Measurements from ENCODE around the gene PSME4. TPM values are rescaled to one million over a fixed set of nuclear protein-coding genes. Genes with fewer than 3 reads are reported as not detected.

PSME4 gene
- total RNA-seq, 4 donors from 2014 or later, result 144 to 247 (median 162) TPM

DNA sequence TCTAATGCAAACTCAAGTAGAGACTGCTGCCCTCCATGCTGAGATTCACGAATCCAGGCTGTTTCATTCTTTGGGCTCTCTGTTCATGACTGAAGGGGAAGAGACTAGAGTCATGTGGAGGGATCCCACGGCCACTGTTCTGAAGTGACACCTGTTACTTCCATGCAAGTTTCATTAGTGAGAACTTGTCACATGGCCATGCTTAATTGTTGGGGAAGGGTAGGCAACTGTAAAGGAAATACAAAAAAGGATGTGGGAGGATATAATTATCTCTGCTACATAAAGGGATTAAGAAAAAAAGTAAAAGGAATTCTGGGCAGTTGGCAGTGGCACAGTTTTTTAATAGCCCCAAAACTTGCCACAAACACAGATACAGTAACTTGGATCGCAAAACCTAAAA lies 28.0 kb upstream of the PSME4 start:
- no peak overlapping the region for H3K27ac ChIP-seq

DNA sequence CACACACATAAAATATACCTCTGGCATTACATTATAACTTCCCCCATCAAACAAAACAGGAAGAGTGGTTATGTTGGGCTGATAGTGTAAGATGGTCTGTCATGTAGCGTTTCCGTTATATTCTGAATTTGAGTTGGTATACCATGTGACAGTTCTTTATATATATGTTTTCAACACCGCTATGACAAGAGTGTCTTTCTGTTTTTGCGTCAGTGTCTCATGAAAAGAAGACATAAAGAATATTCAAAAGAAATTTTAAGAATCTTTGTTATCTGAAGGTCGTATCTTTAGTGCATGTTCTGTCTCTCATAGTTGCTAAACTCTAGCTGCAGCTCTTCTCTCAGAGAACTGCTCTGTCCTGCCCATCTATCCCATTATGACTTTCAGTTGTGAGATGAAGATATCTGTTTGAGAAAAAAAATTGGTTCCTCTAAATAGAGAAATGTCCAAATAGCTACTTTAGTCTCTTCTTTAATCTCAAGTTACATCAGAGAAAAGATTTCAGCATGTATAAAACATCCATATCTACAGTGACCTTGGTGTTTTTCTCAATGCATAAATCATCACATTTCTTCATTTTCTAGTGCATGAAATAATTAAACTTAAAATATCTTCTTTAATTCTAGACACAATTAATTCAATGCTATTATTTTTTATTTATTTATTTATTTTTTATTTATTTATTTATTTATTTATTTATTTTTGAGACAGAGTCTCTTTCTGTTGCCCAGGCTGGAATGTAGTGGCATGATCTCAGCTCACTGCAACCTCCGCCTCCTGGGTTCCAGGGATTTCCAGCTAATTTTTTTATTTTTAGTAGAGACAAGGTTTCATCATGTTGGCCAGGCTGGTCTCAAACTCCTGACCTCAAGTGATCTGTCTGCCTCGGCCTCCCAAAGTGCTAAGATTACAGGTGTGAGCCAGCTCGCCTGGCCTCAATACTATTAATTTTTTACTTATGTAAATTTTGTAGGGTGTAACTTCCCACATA lies 24.3 kb upstream of the PSME4 start:
- intact Hi-C loops (cut with DNase I; ENCODE audit: low total_unique reads) (no loop called here), in situ Hi-C loops (cut with MboI; ENCODE audit: low sequenced_read_pairs in 4 of 4) (no loop called here)
- no peaks in the 10 kb centered on the region for H3K36me3 ChIP-seq
- no peak for DNase-seq
- no peak for ATAC-seq
- H3K4me1 ChIP-seq, result peaks cover 8 to 10% of the 10 kb centered on the region in 2 donors
- no peak overlapping the region for H3K27ac ChIP-seq
- TF ChIP-seq, protein P1, sequence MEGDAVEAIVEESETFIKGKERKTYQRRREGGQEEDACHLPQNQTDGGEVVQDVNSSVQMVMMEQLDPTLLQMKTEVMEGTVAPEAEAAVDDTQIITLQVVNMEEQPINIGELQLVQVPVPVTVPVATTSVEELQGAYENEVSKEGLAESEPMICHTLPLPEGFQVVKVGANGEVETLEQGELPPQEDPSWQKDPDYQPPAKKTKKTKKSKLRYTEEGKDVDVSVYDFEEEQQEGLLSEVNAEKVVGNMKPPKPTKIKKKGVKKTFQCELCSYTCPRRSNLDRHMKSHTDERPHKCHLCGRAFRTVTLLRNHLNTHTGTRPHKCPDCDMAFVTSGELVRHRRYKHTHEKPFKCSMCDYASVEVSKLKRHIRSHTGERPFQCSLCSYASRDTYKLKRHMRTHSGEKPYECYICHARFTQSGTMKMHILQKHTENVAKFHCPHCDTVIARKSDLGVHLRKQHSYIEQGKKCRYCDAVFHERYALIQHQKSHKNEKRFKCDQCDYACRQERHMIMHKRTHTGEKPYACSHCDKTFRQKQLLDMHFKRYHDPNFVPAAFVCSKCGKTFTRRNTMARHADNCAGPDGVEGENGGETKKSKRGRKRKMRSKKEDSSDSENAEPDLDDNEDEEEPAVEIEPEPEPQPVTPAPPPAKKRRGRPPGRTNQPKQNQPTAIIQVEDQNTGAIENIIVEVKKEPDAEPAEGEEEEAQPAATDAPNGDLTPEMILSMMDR (IDR thresholded peaks at IDR 0.05 in 4 of 5, conservative IDR thresholded peaks at IDR 0.05 in 1 of 5), result no peak
- no peaks in the 10 kb centered on the region for H3K27me3 ChIP-seq
- H3K4me3 ChIP-seq, result no peak overlapping the region
- H3K9me3 ChIP-seq, result no peaks in the 10 kb centered on the region

More for the DNA sequence above, 28.0 kb upstream of the PSME4 start:
- H3K4me1 ChIP-seq, result peaks cover 8 to 9% of the 10 kb centered on the region in 2 donors
- in situ Hi-C loops (cut with MboI; ENCODE audit: low sequenced_read_pairs in 4 of 4) (no loop called here), intact Hi-C loops (cut with DNase I; ENCODE audit: low total_unique reads) (no loop called here)
- no peaks in the 10 kb centered on the region for H3K9me3 ChIP-seq
- no peak overlapping the region for H3K4me3 ChIP-seq
- no peak for ATAC-seq
- no peaks in the 10 kb centered on the region for H3K36me3 ChIP-seq
- no peak for DNase-seq
- H3K27me3 ChIP-seq, result no peaks in the 10 kb centered on the region
- TF ChIP-seq, protein P1 (IDR thresholded peaks at IDR 0.05 in 4 of 5, conservative IDR thresholded peaks at IDR 0.05 in 1 of 5), result no peak
- no peak for TF ChIP-seq POLR2A (IDR thresholded peaks at IDR 0.05)

DNA sequence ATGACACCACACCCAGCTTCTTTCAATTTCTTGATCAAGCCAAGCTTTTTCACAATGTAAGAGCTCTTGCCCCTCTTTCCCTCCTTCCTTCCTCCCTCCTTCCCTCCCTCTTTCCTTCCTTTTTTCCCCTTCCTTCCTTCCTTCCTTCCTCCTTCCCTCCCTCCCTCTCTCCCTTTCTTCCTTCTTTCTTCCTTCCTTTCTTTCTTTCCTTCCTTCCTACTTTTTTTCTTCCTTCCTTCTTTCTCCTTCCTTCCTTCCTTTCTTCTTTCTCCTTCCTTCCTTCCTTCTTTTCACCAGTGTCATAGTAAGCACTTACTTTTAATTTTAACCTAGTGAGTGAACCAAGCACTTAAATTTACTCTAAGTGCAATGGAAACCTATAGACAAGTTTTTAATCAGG lies 21.2 kb upstream of the PSME4 start:
- in situ Hi-C loops (cut with MboI; ENCODE audit: low sequenced_read_pairs in 4 of 4), result no loop called here
- DNase-seq, result no peak
- Histone ChIP-seq H3K4me1 (peaks cover 32 to 38% of the 10 kb centered on the region in 2 donors), H3K9me3 (no peaks in the 10 kb centered on the region), H3K27ac (no peak overlapping the region), H3K36me3 (no peaks in the 10 kb centered on the region), H3K4me3 (no peak overlapping the region), H3K27me3 (no peaks in the 10 kb centered on the region)
- ATAC-seq, result no peak
- intact Hi-C loops (cut with DNase I; ENCODE audit: low total_unique reads), result no loop called here
- no peak for TF ChIP-seq POLR2A (IDR thresholded peaks at IDR 0.05)
- TF ChIP-seq, protein P1 (IDR thresholded peaks at IDR 0.05 in 4 of 5, conservative IDR thresholded peaks at IDR 0.05 in 1 of 5), result no peak

DNA sequence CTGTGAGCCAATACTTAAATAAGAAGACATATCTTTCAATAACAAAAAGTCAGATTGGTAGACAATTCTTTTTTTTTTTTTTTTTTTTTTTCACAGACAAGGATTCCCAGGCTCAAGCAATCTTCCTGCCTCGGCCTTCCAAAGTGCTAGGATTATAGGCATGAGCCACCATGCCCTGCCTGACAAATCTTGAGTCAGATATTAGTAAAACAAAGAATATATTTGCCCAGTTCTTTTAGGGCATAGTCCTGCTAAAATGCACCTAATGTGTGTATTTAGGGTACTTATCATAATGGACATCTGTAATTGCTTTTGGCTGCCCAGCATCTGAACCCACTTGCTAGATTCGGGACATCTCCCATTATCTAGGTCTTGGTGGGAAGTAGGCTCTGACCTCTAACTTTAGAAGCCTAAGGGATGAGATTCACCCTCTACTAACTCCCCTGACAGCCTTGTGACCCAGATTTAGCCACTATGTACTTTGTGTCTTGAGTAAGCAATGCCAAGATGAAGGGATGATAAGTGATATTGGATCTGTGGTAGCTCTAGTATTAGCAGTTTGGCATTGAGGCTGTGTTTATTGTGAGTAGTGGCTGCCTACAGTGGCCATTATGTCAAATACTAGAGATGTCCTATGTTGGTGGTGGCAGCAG lies 18.5 kb upstream of the PSME4 start:
- DNase-seq (peak in 1 of 2 donors; percentile 38), ATAC-seq (peak; percentile 93 to 97)
- no peak for TF ChIP-seq POLR2A (IDR thresholded peaks at IDR 0.05)
- TF ChIP-seq, protein P1 (IDR thresholded peaks at IDR 0.05 in 4 of 5, conservative IDR thresholded peaks at IDR 0.05 in 1 of 5), result no peak
- no peaks in the 10 kb centered on the region for H3K9me3 ChIP-seq
- H3K4me3 ChIP-seq, result no peak overlapping the region
- peaks cover 39 to 43% of the 10 kb centered on the region in 2 donors for H3K4me1 ChIP-seq
- intact Hi-C loops (cut with DNase I; ENCODE audit: low total_unique reads) (no loop called here), in situ Hi-C loops (cut with MboI; ENCODE audit: low sequenced_read_pairs in 4 of 4) (no loop called here)
- H3K27me3 ChIP-seq, result no peaks in the 10 kb centered on the region
- H3K36me3 ChIP-seq, result no peaks in the 10 kb centered on the region
- H3K27ac ChIP-seq, result peak overlapping the region; percentile 36 to 82 (median 62)

Data from gastrocnemius medialis (tissue), 4 donors.